COLO668 (cell line): ENCODE measurements around the gene IGF2BP2.
"Not testable (repeated sequence)": the region's sequence is repeated elsewhere in the genome, so short reads cannot be mapped to it uniquely, and the experiment has no call there.

ENCODE experiments used
- DNase-seq: peaks from one replicate; lab custom pipeline; 2025; ENCODE audit not compliant: unreplicated experiment; lab: John Stamatoyannopoulos, UW

IGF2BP2 gene

GRCh38 chr3:185678027-185678426, 146.8 kb downstream of the IGF2BP2 start:
- DNase-seq, result no peak

- peak; percentile 4 for DNase-seq
These were observed 147.6 kb downstream of the IGF2BP2 start for GRCh38 chr3:185677146-185677829.

- DNase-seq, result no peak
These were observed 157.3 kb downstream of the IGF2BP2 start for GRCh38 chr3:185667574-185667973.

GRCh38 chr3:185663929-185664328, 160.9 kb downstream of the IGF2BP2 start:
- DNase-seq, result no peak

GRCh38 chr3:185661772-185662171, 163.1 kb downstream of the IGF2BP2 start:
- DNase-seq, result no peak

- not testable (repeated sequence) for DNase-seq
These were observed 163.5 kb downstream of the IGF2BP2 start for GRCh38 chr3:185661296-185661695.

- peak; percentile 57 for DNase-seq
These were observed 164.6 kb downstream of the IGF2BP2 start for GRCh38 chr3:185659942-185660921.

GRCh38 chr3:185658943-185659342, 165.9 kb downstream of the IGF2BP2 start:
- no peak for DNase-seq

- no peak for DNase-seq
These were observed 166.3 kb downstream of the IGF2BP2 start for GRCh38 chr3:185658504-185658912.

- DNase-seq, result no peak
These were observed 166.9 kb downstream of the IGF2BP2 start for GRCh38 chr3:185657691-185658503.

- no peak for DNase-seq
These were observed 167.6 kb downstream of the IGF2BP2 start for GRCh38 chr3:185657211-185657610.

- no peak for DNase-seq
These were observed 168.5 kb downstream of the IGF2BP2 start for GRCh38 chr3:185656321-185656840.

GRCh38 chr3:185655426-185656320, 169.2 kb downstream of the IGF2BP2 start:
- no peak for DNase-seq

- no peak for DNase-seq
These were observed 170.1 kb downstream of the IGF2BP2 start for GRCh38 chr3:185654758-185655145.

GRCh38 chr3:185653949-185654757, 170.7 kb downstream of the IGF2BP2 start:
- no peak for DNase-seq

GRCh38 chr3:185651971-185652370, 172.9 kb downstream of the IGF2BP2 start:
- no peak for DNase-seq

- DNase-seq, result no peak
These were observed 175.4 kb downstream of the IGF2BP2 start for GRCh38 chr3:185649414-185649813.

GRCh38 chr3:185648396-185648795, 176.4 kb downstream of the IGF2BP2 start:
- no peak for DNase-seq

GRCh38 chr3:185647880-185648210, 177.0 kb downstream of the IGF2BP2 start:
- no peak for DNase-seq
